ENCODE measurements around the gene IL17RD. TPM values are rescaled to one million over a fixed set of nuclear protein-coding genes. Genes with fewer than 3 reads are reported as not detected.

IL17RD gene
- total and polyA plus RNA-seq, 2 of the 13 experiments (the other 11 are each of a cell fraction or from before 2014, with no cell fraction given) = 0.28 to 0.31 TPM

- ChIA-PET POLR2A (no interaction called here), CTCF (ENCODE audit: low intra/inter-chr PET ratio, low total read pairs) (no interaction called here)
- ATAC-seq = no peak
- Histone ChIP-seq H3K9ac (ENCODE audit: insufficient read depth, low read depth, low read length) (no peak overlapping the region), H3K27me3 (ENCODE audit: control insufficient read depth in 1 of 2, insufficient read depth in 2 of 2, low read length in 2 of 2) (peaks cover 1 to 44% of the 10 kb centered on the region in 2 experiments; a peak in 3 of 5 replicates), H2AFZ (ENCODE audit: low read length) (no peak overlapping the region), H4K20me1 (ENCODE audit: insufficient read depth, low read length) (no peaks in the 10 kb centered on the region), H3K4me2 (ENCODE audit: low read depth, low read length) (no peak overlapping the region), H3K9me3 (ENCODE audit: low read length) (no peaks in the 10 kb centered on the region), H3K36me3 (replicated peaks in 1 of 2; ENCODE audit: control insufficient read depth in 1 of 2, insufficient read depth in 2 of 2, low read length in 2 of 2) (no peaks in the 10 kb centered on the region), H3K27ac (ENCODE audit: extremely low read length, insufficient read depth, low read length) (no peak overlapping the region), H3K4me1 (ENCODE audit: insufficient read depth, low read length) (no peaks in the 10 kb centered on the region), H3K79me2 (ENCODE audit: insufficient read depth, low read length) (no peaks in the 10 kb centered on the region), H3K4me3 (replicated peaks in 1 of 3; ENCODE audit: insufficient read depth in 1 of 3, low read depth in 2 of 3, low read length in 3 of 3) (no peak overlapping the region)
- intact Hi-C loops (cut with micrococcal nuclease; ENCODE audit: unreplicated experiment) (no loop called here), in situ Hi-C loops (cut with HindIII; ENCODE audit: extremely low pct_ligation_motif_present, low pct_unique_long_range_greater_than_20kb) (no loop called here)
- DNase-seq (ENCODE audit: low spot score) = no peak
- no TSS peak for BruUV-seq (replicated peaks)
- no peak for FAIRE-seq
- WGBS (ENCODE audit: low lambda C conversion rate) = 56% methylated on average over 4 of the region's 4 CpGs
- TF ChIP-seq ZNF124 (CRISPR knock-in tag; IDR thresholded peaks at IDR 0.05) (no peak), HHEX (CRISPR knock-in tag; IDR thresholded peaks at IDR 0.05) (no peak), KDM2A (CRISPR knock-in tag; IDR thresholded peaks at IDR 0.05; ENCODE audit: borderline replicate concordance, low read depth) (no peak), ZNF670 (CRISPR knock-in tag; IDR thresholded peaks at IDR 0.05; ENCODE audit: borderline replicate concordance) (no peak), ZNF367 (CRISPR knock-in tag; IDR thresholded peaks at IDR 0.05; ENCODE audit: borderline replicate concordance) (no peak), MAF1 (CRISPR knock-in tag; IDR thresholded peaks at IDR 0.05; ENCODE audit: borderline replicate concordance) (no peak), ZBTB40 (IDR thresholded peaks at IDR 0.05) (no peak), ZBTB40 (CRISPR knock-in tag; IDR thresholded peaks at IDR 0.05) (no peak), ZXDC (CRISPR knock-in tag; IDR thresholded peaks at IDR 0.05) (no peak), ZNF589 (CRISPR knock-in tag; conservative IDR thresholded peaks at IDR 0.05) (no peak), IRF2 (CRISPR knock-in tag; IDR thresholded peaks at IDR 0.05) (no peak), CENPT (CRISPR knock-in tag; IDR thresholded peaks at IDR 0.05; ENCODE audit: low read depth) (no peak)
Observed at GRCh38 chr3:57131210-57131588, 34.0 kb downstream of the IL17RD start.

Data from HepG2 (cell line).